ENCODE data around the gene ATAD1. TPM values are rescaled to one million over a fixed set of nuclear protein-coding genes. Genes with fewer than 3 reads are reported as not detected.

ATAD1 gene
- total and polyA plus RNA-seq, 2 of the 8 experiments (the other 6 are each of a cell fraction or from before 2014, with no cell fraction given): 8.9 to 35.3 TPM

DNA sequence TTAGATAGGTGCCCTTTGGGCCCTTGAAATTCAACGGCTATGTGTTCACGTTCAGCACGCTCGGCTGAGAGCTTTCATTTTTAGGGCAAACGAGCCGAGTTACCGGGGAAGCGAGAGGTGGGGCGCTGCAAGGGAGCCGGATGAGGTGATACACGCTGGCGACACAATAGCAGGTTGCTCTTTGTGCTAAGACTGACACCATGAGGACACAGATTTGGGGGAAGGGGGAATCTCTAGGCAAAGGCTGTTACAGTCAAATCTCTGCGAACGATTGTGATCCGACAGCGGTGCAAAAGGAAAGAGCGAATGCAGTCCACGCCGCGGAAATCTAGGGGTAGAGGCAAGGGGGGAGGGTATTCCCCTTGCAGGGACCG lies 44.6 kb upstream of the ATAD1 start:
- CTCF ChIA-PET (ENCODE audit: partially characterized antibody): interaction anchor here (0.7 to 3.8 kb wide), 9 partner anchors 9 to 661 kb away, joined by 3 to 19 read pairs (median 3); partner anchors contain the start of gene ATAD1
- Histone ChIP-seq H3K36me3 (ENCODE audit: control insufficient read depth in 2 of 4, insufficient read depth in 4 of 4, low read length in 3 of 4) (no peaks in the 10 kb centered on the region; a peak in 1 of 8 replicates), H2BK120ac (replicated peaks; ENCODE audit: low read depth, low read length) (no peak overlapping the region), H3K79me2 (ENCODE audit: control insufficient read depth in 1 of 2, insufficient read depth in 2 of 2, low read length in 2 of 2) (peaks cover 18 to 36% of the 10 kb centered on the region in 2 experiments), H3K23ac (ENCODE audit: insufficient read length) (no peak overlapping the region), H3K23me2 (ENCODE audit: low read depth, low read length) (peaks cover 24% of the 10 kb centered on the region), H3K4me3 (ENCODE audit: extremely low read depth in 1 of 4, insufficient read depth in 2 of 4, low read depth in 3 of 4, low read length in 4 of 4) (peak overlapping the region; percentile 83 to 96 (median 90)), H3K18ac (ENCODE audit: extremely low read depth, low read length) (peak overlapping the region; percentile 99), H4K20me1 (replicated peaks in 1 of 2; ENCODE audit: control insufficient read depth in 1 of 2, insufficient read depth in 2 of 2, low read length in 2 of 2) (peaks cover 11 to 15% of the 10 kb centered on the region in 2 experiments), H3K4me2 (ENCODE audit: insufficient read depth in 1 of 2, low read depth in 2 of 2, low read length in 2 of 2) (peak overlapping the region; percentile 78 to 98), H4K8ac (ENCODE audit: extremely low read depth, insufficient read depth, low read length) (peak overlapping the region; percentile 92; the same call in 1 of the 2 replicates), H3K56ac (replicated peaks; ENCODE audit: insufficient read length, low read depth, low read length) (peak overlapping the region; percentile 89), H2BK5ac (ENCODE audit: low read depth, low read length) (peak overlapping the region; percentile 90), H3K27ac (ENCODE audit: low read depth, low read length) (peak overlapping the region; percentile 92), H4K5ac (ENCODE audit: insufficient read length, low read depth, low read length) (peak overlapping the region; percentile 80), H2AFZ (ENCODE audit: low read length) (0 out of 2 replicates have a peak overlapping the region, but pooled peaks have one; percentile 18), H2BK12ac (ENCODE audit: low read depth, low read length) (peak overlapping the region; percentile 85), H3K9me3 (ENCODE audit: insufficient read depth in 2 of 2, low read depth in 1 of 2, low read length in 1 of 2) (no peaks in the 10 kb centered on the region), H3K4me1 (replicated peaks in 1 of 4; ENCODE audit: control insufficient read depth in 3 of 4, insufficient read depth in 4 of 4, low read length in 3 of 4) (peaks cover 0 to 6% (median 1%) of the 10 kb centered on the region in 4 experiments; a peak in 4 of 7 replicates), H2BK15ac (ENCODE audit: low read length) (peak overlapping the region; percentile 34; the same call in 1 of the 2 replicates), H2AK5ac (ENCODE audit: low read depth, low read length) (peak overlapping the region; percentile 79; the same call in 1 of the 2 replicates), H3K27me3 (replicated peaks in 1 of 4; ENCODE audit: control insufficient read depth in 3 of 4, extremely low read depth in 1 of 4, insufficient read depth in 3 of 4, low read length in 3 of 4) (no peaks in the 10 kb centered on the region), H3K14ac (ENCODE audit: insufficient read length) (peak overlapping the region; percentile 3), H3K9ac (replicated peaks in 1 of 4; ENCODE audit: extremely low read depth in 1 of 4, low read depth in 3 of 4, low read length in 3 of 4) (peak overlapping the region; percentile 60 to 97 (median 94)), H3K79me1 (ENCODE audit: low read depth, low read length) (no peaks in the 10 kb centered on the region), H4K91ac (replicated peaks; ENCODE audit: insufficient read length, low read length) (peak overlapping the region; percentile 32), H2BK20ac (ENCODE audit: low read length) (no peak overlapping the region), H3K4ac (replicated peaks; ENCODE audit: insufficient read length, low read depth, low read length) (no peak overlapping the region)
- no peak for DNase-seq (ENCODE audit: low read depth in 1 of 2, low spot score in 2 of 2)
- POLR2A ChIA-PET (ENCODE audit: partially characterized antibody): interaction anchor here (0.5 to 4.4 kb wide), 30 partner anchors 10 to 1019 kb away, joined by 3 to 24 read pairs (median 4); partner anchors contain the start of genes ATAD1 and RNLS
- WGBS, 2 experiments (ENCODE audit: extremely low coverage in 1 of 2, insufficient coverage in 1 of 2, insufficient read length in 1 of 2, insufficient replicate concordance in 2 of 2, low coverage in 1 of 2, low lambda C conversion rate in 2 of 2, missing lambda C conversion rate in 1 of 2): 2% methylated on average over 21 of the region's 21 CpGs; no CpG with 5 or more reads in 1 of the 2 experiments
- FAIRE-seq: no peak
- TF ChIP-seq SRF (IDR thresholded peaks at IDR 0.05; ENCODE audit: low read depth, low read length) (no peak), RBBP5 (IDR thresholded peaks at IDR 0.05; ENCODE audit: borderline replicate concordance, low read depth, low read length) (no peak), TAF1 (IDR thresholded peaks at IDR 0.05; ENCODE audit: low read depth, low read length) (no peak), USF2 (IDR thresholded peaks at IDR 0.05; ENCODE audit: low read length) (no peak), KDM4A (IDR thresholded peaks at IDR 0.05; ENCODE audit: low read depth, low read length, severe bottlenecking) (no peak), SP2 (IDR thresholded peaks at IDR 0.05; ENCODE audit: low read length) (no peak), JUN (IDR thresholded peaks at IDR 0.05; ENCODE audit: low read depth, low read length) (no peak), TCF12 (IDR thresholded peaks at IDR 0.05; ENCODE audit: low read depth, low read length) (no peak), POLR2A (IDR thresholded peaks at IDR 0.05; ENCODE audit: control extremely low read depth in 1 of 2, low read depth in 2 of 2, low read length in 2 of 2) (peak in 1 of 2 experiments; percentile 32; a peak in 2 of 3 replicates), GABPA (IDR thresholded peaks at IDR 0.05; ENCODE audit: borderline replicate concordance, insufficient read depth, low read length) (no peak), SAP30 (IDR thresholded peaks at IDR 0.05; ENCODE audit: insufficient read depth, insufficient replicate concordance, low read length) (peak; percentile 99), TAF7 (optimal IDR thresholded peaks at IDR 0.05; ENCODE audit: borderline replicate concordance, low read depth, low read length) (no peak)

All from H1 (cell line).